HUDEP-2 (cell line): ENCODE measurements around the gene TBC1D3H.
"Not testable (repeated sequence)": the region's sequence is repeated elsewhere in the genome, so short reads cannot be mapped to it uniquely, and the experiment has no call there.

Experiments
- DNase-seq, 76 experiments: peaks; one replicate each; lab custom pipeline; 2025; ENCODE audit not compliant: unreplicated experiment in 76 of 76; lab: John Stamatoyannopoulos, UW

The TBC1D3H gene

GRCh38 chr17:36388385-36389245 lies at the start of gene TBC1D3H:
TBC1D3H (minus strand) TSS chr17:36388435; CDS start chr17:36386895, 1,540 bp downstream.
- DNase-seq, result not testable (repeated sequence)

- DNase-seq, result not testable (repeated sequence)
Measured at GRCh38 chr17:36428891-36429290, 40.7 kb upstream of the TBC1D3H start.

GRCh38 chr17:36415180-36415941 lies 27.1 kb upstream of the TBC1D3H start:
- not testable (repeated sequence) for DNase-seq

GRCh38 chr17:36390943-36391645 lies 2.9 kb upstream of the TBC1D3H start:
- DNase-seq, result not testable (repeated sequence)

- DNase-seq, result not testable (repeated sequence)
Measured at GRCh38 chr17:36375938-36376337, 12.3 kb downstream of the TBC1D3H start.

- DNase-seq, result not testable (repeated sequence)
Measured at GRCh38 chr17:36362496-36362895, 25.7 kb downstream of the TBC1D3H start.
